ENCODE data around the gene STPG4. TPM values are rescaled to one million over a fixed set of nuclear protein-coding genes. Genes with fewer than 3 reads are reported as not detected.

Gene STPG4
- total RNA-seq, 4 donors from 2014 or later = 0.22 to 1.1 (median 0.42) TPM; not detected in 1

DNA sequence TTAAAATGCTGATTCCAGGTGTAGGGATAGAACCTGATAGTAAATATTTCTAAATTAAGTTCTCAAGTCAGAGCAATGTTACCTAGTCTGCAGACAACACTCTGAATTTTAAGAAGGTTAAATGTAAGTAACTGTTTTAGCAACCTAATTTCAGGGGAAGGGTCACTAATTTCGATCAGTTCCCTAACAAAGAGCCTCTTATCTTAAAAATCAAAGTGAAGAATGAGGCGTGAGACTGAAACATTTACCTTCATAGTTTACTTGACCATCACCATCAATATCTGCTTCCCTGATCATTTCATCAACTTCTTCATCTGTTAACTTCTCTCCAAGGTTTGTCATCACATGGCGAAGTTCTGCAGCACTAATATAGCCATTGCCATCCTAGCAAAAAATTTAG, 6.4 kb upstream of the STPG4 start:
- 94 to 95% methylated on average over 3 of the region's 3 CpGs for WGBS, 2 donors
- H3K27ac ChIP-seq = no peak overlapping the region
- H3K27me3 ChIP-seq = no peaks in the 10 kb centered on the region
- peaks cover 20 to 23% of the 10 kb centered on the region in 2 donors for H3K36me3 ChIP-seq
- no peak for TF ChIP-seq POLR2A (IDR thresholded peaks at IDR 0.05)
- TF ChIP-seq, protein P1, sequence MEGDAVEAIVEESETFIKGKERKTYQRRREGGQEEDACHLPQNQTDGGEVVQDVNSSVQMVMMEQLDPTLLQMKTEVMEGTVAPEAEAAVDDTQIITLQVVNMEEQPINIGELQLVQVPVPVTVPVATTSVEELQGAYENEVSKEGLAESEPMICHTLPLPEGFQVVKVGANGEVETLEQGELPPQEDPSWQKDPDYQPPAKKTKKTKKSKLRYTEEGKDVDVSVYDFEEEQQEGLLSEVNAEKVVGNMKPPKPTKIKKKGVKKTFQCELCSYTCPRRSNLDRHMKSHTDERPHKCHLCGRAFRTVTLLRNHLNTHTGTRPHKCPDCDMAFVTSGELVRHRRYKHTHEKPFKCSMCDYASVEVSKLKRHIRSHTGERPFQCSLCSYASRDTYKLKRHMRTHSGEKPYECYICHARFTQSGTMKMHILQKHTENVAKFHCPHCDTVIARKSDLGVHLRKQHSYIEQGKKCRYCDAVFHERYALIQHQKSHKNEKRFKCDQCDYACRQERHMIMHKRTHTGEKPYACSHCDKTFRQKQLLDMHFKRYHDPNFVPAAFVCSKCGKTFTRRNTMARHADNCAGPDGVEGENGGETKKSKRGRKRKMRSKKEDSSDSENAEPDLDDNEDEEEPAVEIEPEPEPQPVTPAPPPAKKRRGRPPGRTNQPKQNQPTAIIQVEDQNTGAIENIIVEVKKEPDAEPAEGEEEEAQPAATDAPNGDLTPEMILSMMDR (IDR thresholded peaks at IDR 0.05) = no peak
- H3K4me3 ChIP-seq (replicated peaks in 1 of 3) = no peak overlapping the region
- peaks cover 10 to 21% of the 10 kb centered on the region in 2 donors for H3K4me1 ChIP-seq
- intact Hi-C loops (cut with DNase I) = no loop called here
- H3K9me3 ChIP-seq = no peaks in the 10 kb centered on the region
- no peak for DNase-seq

- Histone ChIP-seq H3K36me3 (peaks cover 20 to 23% of the 10 kb centered on the region in 2 donors), H3K27ac (no peak overlapping the region)
- WGBS, 2 donors = 95 to 96% methylated on average over 1 of the region's 1 CpG
Observed at GRCh38 chr2:47160660-47161059, 5.6 kb upstream of the STPG4 start.

GRCh38 chr2:47160211-47160610, 5.1 kb upstream of the STPG4 start:
- no peaks in the 10 kb centered on the region for H3K9me3 ChIP-seq
- H3K36me3 ChIP-seq = peaks cover 20 to 23% of the 10 kb centered on the region in 2 donors
- no peak overlapping the region for H3K4me3 ChIP-seq (replicated peaks in 1 of 3)
- no peak for DNase-seq
- intact Hi-C loops (cut with DNase I) = no loop called here
- TF ChIP-seq POLR2A (IDR thresholded peaks at IDR 0.05) = no peak
- 91 to 93% methylated on average over 3 of the region's 3 CpGs for WGBS, 2 donors
- H3K4me1 ChIP-seq = peaks cover 0 to 11% of the 10 kb centered on the region in 2 donors
- no peak overlapping the region for H3K27ac ChIP-seq
- no peaks in the 10 kb centered on the region for H3K27me3 ChIP-seq

More at GRCh38 chr2:47160660-47161059, 5.6 kb upstream of the STPG4 start:
- DNase-seq = no peak
- no peak for TF ChIP-seq POLR2A (IDR thresholded peaks at IDR 0.05)
- TF ChIP-seq, protein P1 (IDR thresholded peaks at IDR 0.05) = no peak
- H3K4me3 ChIP-seq (replicated peaks in 1 of 3) = no peak overlapping the region
- no peaks in the 10 kb centered on the region for H3K9me3 ChIP-seq
- H3K4me1 ChIP-seq = peaks cover 1 to 14% of the 10 kb centered on the region in 2 donors
- no peaks in the 10 kb centered on the region for H3K27me3 ChIP-seq
- intact Hi-C loops (cut with DNase I) = no loop called here

DNA sequence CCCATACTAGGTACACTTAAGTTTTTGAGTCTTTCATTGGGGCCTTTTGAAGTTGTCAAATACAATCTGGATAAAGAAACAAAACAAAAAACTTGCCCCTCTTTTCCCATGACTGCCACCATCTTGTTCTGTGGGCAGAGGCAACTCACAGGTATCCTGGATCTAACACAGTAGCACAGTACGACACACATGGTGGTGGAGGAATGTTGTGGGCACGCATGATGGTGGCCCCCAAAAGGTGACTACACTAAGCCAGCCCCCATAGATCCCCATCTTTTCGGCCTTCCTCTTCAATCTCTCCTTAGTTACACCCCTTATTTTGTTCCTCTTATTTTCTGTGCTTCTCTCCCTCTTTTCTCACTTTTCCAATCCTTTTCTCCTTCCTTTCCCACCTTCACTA, 4.5 kb upstream of the STPG4 start:
- H3K27ac ChIP-seq = no peak overlapping the region
- no peak overlapping the region for H3K4me3 ChIP-seq (replicated peaks in 1 of 3)
- H3K36me3 ChIP-seq = peaks cover 20 to 23% of the 10 kb centered on the region in 2 donors
- WGBS, 2 donors = 98 to 99% methylated on average over 3 of the region's 3 CpGs
- no peak for TF ChIP-seq POLR2A (IDR thresholded peaks at IDR 0.05)
- TF ChIP-seq, protein P1 (IDR thresholded peaks at IDR 0.05) = no peak
- no peaks in the 10 kb centered on the region for H3K9me3 ChIP-seq
- peaks cover 0 to 11% of the 10 kb centered on the region in 2 donors for H3K4me1 ChIP-seq
- DNase-seq = no peak
- intact Hi-C loops (cut with DNase I) = no loop called here
- H3K27me3 ChIP-seq = no peaks in the 10 kb centered on the region

DNA sequence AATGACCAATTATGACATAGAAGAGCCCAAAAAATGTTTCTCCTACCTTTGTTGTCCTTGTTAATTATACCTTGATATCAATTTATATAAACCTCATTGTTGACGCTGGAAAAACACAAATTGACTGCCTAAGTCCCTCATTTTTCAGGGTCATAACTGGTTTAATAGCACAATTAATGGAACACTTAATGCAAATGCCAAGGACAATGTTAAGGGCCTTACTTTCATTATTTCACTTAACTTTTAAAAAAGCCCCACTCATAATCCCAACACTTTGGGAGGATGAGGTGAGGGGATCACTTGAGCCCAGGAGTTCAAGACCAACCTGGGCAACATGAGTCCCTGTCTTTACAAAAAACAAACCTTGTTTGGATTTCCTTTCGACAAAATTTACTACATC, 3.5 kb upstream of the STPG4 start:
- intact Hi-C loops (cut with DNase I) = no loop called here
- DNase-seq = no peak

More for the DNA sequence above, 3.5 kb upstream of the STPG4 start:
- Histone ChIP-seq H3K4me3 (replicated peaks in 1 of 3) (no peak overlapping the region), H3K27ac (no peak overlapping the region), H3K9me3 (no peaks in the 10 kb centered on the region), H3K27me3 (no peaks in the 10 kb centered on the region), H3K4me1 (peaks cover 0 to 11% of the 10 kb centered on the region in 2 donors), H3K36me3 (peaks cover 20 to 23% of the 10 kb centered on the region in 2 donors)
- 98 to 100% methylated on average over 2 of the region's 2 CpGs for WGBS, 2 donors
- TF ChIP-seq POLR2A (IDR thresholded peaks at IDR 0.05) = no peak
- TF ChIP-seq, protein P1 (IDR thresholded peaks at IDR 0.05) = no peak

Measured in thyroid gland (tissue), 4 donors.